HG03108 (cell line): ENCODE measurements around the gene RNASE8.
A peak's percentile ranks its signal among the peaks of the same experiment; 100 is the strongest.

Experiments used
- ATAC-seq: cut with Tn5 transposase; IDR thresholded peaks from one replicate; pipeline ENCODE4 v1.9.1; 2021; ENCODE audit warnings: moderate library complexity; ENCODE audit not compliant: unreplicated experiment

RNASE8 gene

DNA sequence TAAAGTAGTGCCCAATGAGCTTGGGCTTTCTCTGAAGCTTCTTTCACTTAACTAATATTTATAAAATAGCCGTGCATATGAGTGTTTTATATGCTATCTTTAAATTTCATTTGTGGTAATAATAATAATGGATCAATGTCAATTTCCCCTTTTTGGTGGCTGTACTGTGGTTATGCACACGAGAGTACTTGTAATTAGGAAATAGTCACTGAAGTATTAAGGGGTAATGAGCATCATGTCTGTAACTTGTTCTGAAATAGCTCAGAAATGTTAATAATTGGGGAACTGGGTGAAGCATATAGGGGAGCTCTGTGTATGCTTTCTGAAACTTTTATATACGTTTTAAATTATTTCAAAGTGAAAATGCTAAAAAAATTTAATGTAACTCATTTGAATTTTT lies 7.0 kb upstream of the RNASE8 start:
- no peak for ATAC-seq

DNA sequence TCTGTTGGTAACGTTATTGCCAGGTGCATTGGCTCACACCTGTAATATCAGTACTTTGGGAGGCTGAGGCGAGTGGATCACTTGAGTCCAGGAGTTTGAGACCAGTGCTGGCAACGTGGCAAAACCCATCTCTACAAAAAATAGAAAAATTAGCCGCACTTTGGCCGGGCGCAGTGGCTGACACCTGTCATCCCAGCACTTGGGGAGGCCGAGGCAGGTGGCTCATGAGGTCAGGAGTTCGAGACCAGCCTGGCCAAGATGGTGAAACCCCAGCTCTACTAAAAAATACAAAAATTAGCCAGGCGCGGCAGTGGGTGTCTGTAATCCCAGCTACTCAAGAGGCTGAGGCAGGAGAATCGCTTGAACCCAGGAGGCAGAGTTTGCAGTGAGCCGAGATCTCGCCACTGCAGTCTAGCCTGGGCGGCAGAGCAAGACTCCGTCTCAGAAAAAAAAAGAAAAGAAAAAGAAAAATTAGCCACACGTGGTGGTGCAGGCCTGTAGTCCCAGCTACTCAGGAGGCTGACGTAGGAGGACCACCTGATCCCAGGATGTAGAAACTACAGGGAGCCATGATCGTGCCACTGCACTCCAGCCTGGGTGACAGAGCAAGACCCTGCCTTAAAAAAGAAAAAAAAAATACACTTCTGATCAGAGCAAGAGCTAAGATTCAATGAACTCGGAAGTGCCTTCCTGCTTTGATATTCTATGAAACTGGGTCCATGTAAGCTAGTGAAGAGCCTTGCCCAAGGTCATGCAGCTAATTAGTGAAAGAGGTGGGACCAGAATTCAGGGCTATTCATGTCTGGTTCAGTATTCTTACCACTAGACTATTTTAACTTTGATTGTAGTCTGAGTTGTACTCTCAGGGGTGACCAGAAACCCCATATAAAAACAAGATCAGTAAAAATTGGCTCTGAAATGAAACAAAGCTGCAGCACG lies 4.2 kb upstream of the RNASE8 start:
- no peak for ATAC-seq

DNA sequence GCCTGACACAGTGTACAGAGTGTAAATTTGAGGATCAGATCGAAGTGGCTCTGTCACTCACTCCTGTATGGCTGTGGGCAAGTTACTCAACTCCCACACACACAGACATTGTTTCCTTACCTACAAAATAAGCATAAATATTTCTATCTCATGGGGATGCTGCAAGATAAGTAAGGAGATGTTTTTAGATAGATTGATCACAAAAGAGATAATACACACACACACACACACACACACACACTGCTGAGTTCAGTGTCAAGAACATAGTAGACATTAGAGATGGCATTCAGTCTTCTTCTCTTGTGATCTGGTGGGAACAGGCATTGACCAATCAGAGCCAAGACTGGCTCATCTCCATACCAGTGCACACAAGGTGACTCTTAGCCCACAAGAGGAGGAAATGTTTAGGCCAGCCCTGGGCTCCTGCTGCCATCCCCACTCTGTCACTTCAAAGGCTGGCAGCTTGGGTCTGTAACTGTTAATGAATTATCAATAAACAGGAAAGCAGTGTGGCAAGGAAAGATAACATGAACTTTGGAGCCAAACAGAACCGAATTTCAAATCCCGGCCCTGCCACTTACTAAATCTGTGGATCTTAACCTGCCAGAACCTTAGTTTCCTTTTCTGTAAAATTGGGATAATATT lies 3.4 kb upstream of the RNASE8 start:
- ATAC-seq, result no peak

DNA sequence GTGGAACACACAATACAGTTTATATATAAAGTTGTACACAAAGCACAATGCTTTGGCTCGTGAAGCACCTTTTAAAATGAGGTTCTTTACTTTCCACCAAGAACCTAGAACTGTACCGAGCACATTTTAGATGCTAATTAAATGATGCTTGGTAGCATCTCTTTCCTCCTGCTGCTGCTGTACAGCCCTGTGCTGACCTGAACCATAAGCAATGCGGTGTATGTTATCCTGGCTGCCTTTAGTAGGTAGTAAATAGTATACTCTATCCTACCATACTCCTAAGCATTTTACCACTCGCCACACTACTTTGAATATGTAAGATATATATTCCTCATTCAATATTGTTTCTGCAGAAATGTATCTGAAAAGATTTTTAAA lies 2.9 kb upstream of the RNASE8 start:
- no peak for ATAC-seq

DNA sequence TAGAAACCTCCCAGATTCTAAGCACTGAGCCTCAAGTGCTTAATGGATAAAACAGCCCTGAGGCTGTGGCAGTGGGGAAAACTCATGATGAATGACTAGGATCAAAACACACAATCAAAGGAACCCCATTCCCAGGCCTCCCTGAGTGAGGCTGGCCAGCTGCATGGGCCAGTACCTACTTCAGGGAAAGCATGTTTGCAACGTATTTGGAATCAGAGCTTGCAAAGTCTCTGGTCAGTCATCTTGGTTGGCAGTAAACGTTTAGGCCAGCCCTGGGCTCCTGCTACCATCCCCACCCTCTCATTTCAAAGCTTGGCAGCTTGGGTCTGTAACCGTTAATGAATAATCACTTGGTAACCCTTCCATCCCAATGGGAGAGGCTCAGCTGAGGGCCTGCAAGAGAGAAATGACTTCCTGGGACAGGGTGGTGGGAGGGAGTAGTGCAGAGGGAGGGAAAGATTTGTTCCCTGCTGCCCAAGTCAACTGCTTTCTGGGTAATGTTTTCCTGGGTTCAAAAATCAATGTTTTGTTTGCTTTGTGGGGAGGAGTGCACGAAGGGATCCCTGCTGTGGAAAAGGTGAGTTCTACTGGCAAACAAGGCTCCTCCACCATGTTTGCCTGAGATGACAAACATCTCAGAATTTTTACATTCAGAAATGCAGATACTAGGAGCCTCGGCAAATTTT lies 2.0 kb upstream of the RNASE8 start:
- no peak for ATAC-seq

DNA sequence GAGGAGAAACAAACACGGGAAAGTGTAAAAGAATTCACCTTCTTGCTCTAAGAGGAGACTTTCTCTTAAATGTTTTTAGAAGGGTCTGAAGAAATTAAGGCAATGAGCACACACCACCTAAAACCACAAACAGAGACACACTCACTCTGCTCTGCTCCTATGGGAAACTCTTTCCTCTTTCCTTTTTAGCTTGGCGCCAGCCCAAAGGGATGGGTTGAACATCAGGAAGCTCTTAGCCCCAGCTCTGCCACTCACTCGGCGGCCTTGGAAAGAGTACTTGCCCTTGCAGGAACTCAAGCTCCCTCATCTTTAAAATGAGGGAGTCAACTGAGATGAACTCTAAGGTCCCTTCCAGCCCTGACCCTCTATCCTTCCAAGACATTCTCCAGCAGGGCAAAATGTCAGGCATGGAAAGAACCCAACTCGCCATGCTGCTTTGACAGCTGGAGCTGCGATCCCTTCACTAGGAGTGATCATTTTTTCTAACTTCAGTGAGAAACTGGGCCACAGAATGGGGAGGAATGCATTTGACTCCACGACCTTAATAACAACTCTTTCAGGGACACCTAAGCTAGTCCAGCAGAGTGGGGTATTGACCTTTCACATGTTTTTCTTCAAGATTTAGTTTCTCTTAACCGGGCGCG lies 980 bp upstream of the RNASE8 start:
- ATAC-seq, result no peak

DNA sequence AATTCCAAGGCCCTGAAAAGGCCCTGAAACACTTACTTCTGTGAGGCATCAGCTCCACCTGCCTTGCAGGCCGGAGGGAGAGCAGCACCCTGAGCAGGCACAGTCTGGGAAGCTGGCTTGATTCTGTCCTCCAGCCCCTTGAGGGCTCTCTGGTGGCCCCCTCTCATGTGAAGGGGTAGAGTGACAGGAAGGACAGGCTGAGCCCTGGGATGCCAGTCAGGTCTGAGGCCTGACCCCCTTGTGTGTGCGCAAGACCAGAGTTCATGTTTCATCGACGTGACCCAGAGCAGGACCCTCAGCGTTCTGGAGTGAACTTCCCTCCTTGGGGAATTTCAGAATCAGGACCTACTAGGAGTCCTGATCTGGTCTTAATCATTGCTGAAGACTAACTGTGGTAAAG lies 1.3 kb downstream of the RNASE8 start:
- ATAC-seq, result no peak

DNA sequence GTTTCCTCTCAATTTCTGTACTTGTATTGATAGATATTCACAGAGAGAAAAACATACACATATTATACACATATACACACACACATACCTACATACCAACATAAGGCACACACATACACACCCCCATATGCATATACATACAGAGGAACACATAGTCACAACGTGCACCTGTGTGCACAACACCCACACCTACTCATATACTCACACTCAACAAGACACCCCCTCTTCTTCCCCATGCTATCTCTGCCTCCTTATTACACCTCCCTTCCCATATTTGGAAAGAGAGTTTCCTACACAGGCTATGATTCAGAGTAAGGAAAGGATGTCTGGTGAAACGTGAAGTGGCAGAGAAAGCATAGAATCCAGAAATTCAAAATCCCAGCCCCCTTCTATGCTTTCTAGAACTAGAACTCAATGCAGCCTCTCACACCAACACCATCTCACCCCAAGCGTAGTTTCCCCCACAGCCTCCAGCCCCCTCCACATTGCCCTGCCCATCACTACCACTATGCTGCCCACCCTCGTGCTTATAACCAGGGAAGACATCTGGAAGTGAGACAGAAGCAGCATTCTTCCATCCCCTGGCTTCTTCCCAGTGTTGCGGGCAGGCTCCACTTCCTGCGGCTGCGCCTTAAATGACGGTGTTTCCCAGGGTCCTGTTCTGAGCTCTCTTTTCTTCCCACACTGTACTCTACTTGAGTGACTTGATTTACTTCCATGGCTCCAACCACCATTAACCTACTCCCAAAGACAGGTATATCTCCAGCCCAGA lies 2.4 kb downstream of the RNASE8 start:
- no peak for ATAC-seq

DNA sequence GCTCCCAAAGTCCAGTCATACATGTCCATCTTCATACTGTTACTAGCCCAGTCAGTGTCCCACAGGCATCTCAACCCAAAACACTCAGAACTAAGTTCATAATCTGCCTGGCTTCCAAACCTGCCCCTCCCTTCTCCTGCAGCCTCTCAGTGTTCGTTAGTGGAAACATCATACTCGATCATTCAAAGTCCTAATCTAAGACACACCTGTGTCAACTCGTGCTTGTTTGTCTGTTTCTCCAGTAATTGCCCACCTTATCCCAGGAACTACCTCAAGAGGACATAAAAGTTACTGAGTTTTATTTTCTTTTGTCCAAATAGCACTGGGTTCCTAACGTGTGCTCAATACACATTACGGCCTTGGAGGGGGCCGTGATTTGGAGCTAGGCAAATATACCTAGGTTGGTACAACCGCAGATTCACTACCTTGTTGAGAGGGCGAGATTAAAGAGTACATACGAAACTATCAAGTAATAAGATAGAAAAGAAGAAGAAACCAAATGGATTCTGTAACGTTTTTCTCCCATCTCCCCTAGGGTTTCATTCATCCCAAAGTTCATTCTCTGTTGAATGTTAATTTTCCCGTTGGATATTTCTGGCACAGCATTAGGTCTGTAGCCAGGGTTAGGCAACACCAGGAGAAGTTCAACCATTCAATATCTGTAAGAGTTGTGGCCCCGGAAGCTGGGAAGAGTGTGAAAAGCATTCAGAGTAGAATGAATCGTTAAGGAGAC lies 3.2 kb downstream of the RNASE8 start:
- no peak for ATAC-seq

DNA sequence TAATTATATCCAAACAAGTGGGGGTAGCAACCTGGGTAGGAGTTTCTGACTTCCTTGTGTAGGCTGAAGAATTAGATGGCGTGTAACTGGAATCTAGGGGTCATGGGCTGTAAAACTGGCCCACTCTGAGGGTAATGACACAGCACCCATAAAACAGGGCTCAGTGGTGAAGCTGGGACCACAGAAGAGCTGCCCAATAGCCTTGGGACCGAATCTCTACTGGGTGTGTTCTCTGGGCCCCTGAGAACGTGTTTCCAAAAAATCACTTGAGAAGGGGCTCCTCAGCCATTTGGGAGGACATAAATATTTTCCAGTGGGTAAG lies 3.7 kb downstream of the RNASE8 start:
- no peak for ATAC-seq

DNA sequence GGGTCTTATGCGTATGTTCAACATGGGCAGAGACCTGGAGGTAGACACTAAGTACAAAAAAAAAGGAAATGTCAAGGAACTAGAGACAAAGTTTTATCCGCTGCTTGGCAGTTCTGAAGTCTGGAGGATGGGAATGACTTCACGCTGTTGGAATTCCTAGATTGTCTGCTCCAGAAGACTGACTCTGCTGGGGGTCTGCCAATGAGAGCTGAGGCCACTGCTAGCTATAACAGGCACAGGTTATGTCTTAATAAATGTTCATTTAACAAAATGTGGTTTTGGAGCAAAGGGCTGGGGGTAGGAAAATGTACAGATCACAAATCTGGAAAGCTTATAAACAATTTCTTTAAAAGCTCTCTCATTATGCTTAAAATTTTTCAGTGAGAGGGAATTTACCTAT lies 5.9 kb downstream of the RNASE8 start:
- ATAC-seq, result no peak

DNA sequence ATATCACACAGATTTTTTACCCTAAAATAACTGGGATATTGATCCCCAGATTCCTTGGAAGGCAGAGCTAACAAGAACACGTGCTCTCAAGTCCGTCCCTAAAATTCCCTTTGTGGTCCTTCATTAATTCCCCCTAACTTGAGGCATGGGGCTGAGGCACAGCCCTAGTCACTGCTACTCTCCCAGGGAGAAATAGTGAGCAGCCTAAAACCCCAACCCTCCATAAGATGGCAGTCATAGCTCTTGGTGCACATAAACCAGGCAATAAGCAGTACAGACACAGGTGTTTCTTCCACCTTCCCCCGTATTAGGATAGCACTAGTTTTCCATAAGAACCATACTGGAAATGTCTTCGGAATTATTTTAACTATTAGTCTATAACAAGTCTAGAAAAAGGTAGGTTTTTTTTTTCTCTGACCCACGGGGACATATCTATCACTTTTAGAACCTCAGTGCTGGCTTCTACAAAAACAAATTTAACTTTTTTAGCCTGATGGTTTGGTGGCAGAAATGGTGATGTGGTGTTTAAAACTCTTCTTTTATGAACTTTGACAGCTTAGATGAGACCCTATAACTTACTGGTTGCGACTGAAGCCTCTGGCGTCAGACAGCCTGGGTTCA lies 9.4 kb downstream of the RNASE8 start:
- no peak for ATAC-seq

DNA sequence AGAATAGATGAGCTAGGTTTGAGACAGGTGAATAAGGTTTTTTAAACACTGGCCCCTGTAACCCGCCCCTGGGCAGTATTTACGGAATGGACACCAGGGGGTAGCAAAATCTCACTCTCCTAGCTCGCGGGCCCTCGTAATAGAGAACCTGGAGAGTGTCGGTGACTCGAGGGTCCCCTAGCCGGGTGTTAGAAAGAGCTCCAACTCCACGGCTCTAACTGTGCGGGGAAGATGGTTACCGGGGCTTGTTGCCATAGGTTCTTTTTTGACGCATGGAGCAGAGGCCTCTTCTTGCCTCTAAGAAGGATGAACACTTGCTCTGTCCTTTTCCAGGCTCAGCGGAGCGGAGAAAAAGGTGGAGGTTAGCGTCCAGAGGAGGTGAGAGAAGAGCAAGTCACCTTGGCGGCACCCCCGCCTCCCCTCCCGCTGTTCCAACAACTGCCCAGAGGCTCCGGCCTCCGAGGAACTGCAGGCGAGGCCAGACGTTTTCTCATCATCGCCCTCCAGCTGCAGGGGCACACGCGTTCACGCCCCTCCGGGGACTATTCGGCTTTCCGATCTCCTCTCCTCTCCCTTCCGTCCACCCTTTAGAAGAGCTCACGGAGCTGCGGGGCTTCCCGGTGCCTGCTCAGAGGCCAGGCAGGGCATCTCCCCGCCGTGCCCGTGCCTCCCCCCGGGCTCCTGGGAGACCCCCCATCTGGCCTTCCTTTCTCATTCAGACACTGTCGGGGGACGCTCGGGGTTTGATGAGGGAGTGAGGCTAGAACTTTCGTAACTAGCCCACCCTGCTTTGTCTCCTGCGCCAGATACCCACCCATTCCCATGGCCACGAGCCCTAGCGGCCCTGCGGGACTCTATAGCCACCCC lies 11.1 kb downstream of the RNASE8 start:
- ATAC-seq, result no peak

DNA sequence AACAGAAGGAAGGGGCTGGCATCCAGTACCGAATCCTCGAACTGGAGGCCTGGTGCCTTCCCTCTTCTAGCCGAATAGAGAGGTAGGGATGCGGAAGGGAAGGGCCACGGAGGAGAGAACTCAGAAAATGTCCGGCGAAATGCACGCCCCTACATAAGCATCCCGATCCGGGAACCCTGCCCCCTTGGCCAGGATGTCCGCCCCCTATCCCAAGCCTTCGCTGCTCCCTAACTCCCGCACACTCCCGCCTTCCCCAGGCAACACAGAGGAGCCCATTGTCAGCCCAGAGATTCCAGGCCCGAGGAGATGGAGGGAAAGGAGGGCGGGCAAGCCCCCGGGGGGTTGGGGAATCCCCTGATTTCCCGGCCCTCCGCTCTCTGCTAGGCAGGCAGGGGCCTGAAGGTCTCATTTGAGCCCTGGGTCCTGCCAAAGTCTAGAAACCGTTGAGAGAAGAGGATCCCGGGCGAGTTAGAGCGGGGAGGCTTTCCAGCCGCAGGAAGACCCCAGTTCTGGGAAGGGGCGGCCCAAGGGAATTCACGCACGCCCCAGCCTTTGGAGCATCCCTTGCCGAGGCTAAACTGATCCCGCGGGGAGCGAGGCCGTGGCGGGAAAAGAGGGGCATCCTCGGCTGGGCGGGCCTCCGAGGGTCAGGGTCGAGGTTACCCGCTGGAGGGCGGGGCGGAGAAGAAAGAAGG lies 11.9 kb downstream of the RNASE8 start:
- ATAC-seq, result no peak

DNA sequence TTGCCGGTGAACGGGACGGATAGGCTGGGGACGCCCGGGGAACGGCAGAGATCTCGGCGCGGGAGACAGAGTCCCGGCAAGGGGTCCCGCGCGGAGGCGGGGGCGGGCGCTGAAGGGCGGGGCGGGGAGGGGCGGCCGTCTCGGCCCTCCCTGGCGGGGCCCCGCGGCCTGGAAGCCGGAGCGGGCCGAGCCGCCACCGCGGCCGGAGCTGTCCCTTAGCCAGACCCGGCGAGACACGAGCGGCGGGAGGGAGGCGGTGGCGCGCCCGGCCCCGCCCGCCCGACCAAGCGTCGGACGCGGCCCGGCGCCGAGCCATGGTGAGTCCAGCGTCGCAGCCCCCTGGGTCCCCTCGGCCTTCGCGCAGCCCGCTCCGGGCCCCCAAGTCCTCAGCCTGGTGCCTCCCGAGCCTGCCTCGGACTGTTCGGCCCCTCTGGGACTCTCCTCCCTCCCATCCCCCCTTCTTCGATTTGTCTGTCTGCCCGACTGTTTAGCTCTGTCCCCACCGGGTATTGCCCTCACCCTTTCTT lies 12.5 kb downstream of the RNASE8 start, which contains the start of gene ARHGEF40:
TSS of gene ARHGEF40 (plus strand) at position 222 of the 527 bp plus-strand sequence. CDS start at position 315, 93 bp downstream.
- ATAC-seq, result no peak

DNA sequence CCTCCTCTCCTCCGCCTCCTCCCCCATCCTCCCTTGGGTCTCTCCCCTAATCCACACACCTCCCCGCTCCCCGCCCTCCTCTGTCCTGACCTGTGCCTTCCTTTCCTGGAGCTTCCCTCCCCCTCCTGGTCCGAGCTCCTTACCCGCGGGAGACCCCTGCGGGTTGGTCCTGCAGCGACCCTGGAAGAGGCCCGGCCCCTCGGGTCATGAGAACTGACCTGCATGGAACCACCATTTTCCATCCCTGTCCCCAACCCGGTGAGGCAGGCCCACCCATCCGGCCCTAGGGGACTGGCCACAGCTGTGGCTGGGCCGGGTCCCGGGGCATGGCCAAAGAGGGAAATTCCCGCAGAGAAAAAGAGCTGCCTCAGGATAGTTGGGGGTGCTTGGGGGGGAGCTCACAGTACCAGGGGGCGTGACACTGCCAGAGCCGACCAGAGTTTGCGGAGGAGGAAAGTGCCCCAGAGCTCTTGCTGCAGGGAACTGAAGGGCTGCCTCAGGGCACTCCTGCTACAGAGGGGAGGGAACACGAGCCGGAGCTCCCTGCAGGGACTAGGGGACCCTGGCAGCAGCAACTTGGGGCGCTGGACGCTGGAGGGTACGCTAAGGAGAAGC lies 13.1 kb downstream of the RNASE8 start:
- peak; percentile 1 for ATAC-seq
